Measurements from ENCODE around the gene STARD5. TPM values are rescaled to one million over a fixed set of nuclear protein-coding genes. Genes with fewer than 3 reads are reported as not detected.

STARD5 gene
- total and polyA plus RNA-seq, 2 of the 8 experiments (the other 6 are each of a cell fraction or from before 2014, with no cell fraction given): 5.5 to 10.4 TPM

DNA sequence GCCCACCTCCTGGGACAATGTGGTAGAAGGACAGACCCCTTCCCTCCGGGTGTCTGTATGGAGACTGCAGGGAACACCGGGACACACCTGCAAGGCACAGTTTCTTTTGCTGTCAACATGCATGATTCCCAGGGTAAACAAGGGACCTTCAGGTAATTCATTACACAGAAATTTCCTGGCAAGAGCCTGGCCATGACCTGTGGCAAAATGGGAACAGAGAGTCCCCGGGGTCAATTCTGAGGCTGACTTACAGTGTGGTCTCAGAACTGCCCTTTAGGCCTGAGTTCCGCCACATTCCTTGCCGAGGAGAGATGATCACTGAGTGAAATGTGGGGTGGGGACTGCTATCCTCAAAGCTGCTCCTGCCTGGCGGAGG lies 6.3 kb downstream of the STARD5 start:
- Histone ChIP-seq H4K91ac (replicated peaks; ENCODE audit: insufficient read length, low read length) (no peak overlapping the region), H3K9me3 (ENCODE audit: insufficient read depth in 2 of 2, low read depth in 1 of 2, low read length in 1 of 2) (no peaks in the 10 kb centered on the region), H3K4ac (replicated peaks; ENCODE audit: insufficient read length, low read depth, low read length) (no peak overlapping the region), H3K4me1 (replicated peaks in 1 of 4; ENCODE audit: control insufficient read depth in 3 of 4, insufficient read depth in 4 of 4, low read length in 3 of 4) (no peaks in the 10 kb centered on the region; a peak in 1 of 7 replicates), H3K23me2 (ENCODE audit: low read depth, low read length) (no peaks in the 10 kb centered on the region), H2AFZ (ENCODE audit: low read length) (no peak overlapping the region), H3K4me3 (ENCODE audit: extremely low read depth in 1 of 4, insufficient read depth in 2 of 4, low read depth in 3 of 4, low read length in 4 of 4) (no peak overlapping the region), H3K18ac (ENCODE audit: extremely low read depth, low read length) (no peak overlapping the region), H3K36me3 (ENCODE audit: control insufficient read depth in 2 of 4, insufficient read depth in 4 of 4, low read length in 3 of 4) (peaks cover 0 to 13% (median 7%) of the 10 kb centered on the region in 4 experiments; a peak in 6 of 8 replicates), H3K4me2 (ENCODE audit: insufficient read depth in 1 of 2, low read depth in 2 of 2, low read length in 2 of 2) (no peak overlapping the region), H3K9ac (replicated peaks in 1 of 4; ENCODE audit: extremely low read depth in 1 of 4, low read depth in 3 of 4, low read length in 3 of 4) (no peak overlapping the region), H4K20me1 (replicated peaks in 1 of 2; ENCODE audit: control insufficient read depth in 1 of 2, insufficient read depth in 2 of 2, low read length in 2 of 2) (peaks cover 0 to 3% of the 10 kb centered on the region in 2 experiments), H3K79me1 (ENCODE audit: low read depth, low read length) (no peaks in the 10 kb centered on the region), H2BK120ac (replicated peaks; ENCODE audit: low read depth, low read length) (no peak overlapping the region), H3K14ac (ENCODE audit: insufficient read length) (no peak overlapping the region), H2BK15ac (ENCODE audit: low read length) (no peak overlapping the region), H3K27ac (ENCODE audit: low read depth, low read length) (no peak overlapping the region), H3K79me2 (ENCODE audit: control insufficient read depth in 1 of 2, insufficient read depth in 2 of 2, low read length in 2 of 2) (no peaks in the 10 kb centered on the region), H2BK5ac (ENCODE audit: low read depth, low read length) (no peak overlapping the region), H2AK5ac (ENCODE audit: low read depth, low read length) (no peak overlapping the region), H3K56ac (replicated peaks; ENCODE audit: insufficient read length, low read depth, low read length) (no peak overlapping the region), H2BK12ac (ENCODE audit: low read depth, low read length) (no peak overlapping the region), H3K23ac (ENCODE audit: insufficient read length) (no peak overlapping the region), H2BK20ac (ENCODE audit: low read length) (no peak overlapping the region), H4K5ac (ENCODE audit: insufficient read length, low read depth, low read length) (no peak overlapping the region), H3K27me3 (replicated peaks in 1 of 4; ENCODE audit: control insufficient read depth in 3 of 4, extremely low read depth in 1 of 4, insufficient read depth in 3 of 4, low read length in 3 of 4) (no peaks in the 10 kb centered on the region), H4K8ac (ENCODE audit: extremely low read depth, insufficient read depth, low read length) (no peak overlapping the region)
- DNase-seq (ENCODE audit: low read depth in 1 of 2, low spot score in 2 of 2) (no peak), FAIRE-seq (no peak)
- POLR2A ChIA-PET (ENCODE audit: partially characterized antibody): no interaction called here
- CTCF ChIA-PET (ENCODE audit: partially characterized antibody): no interaction called here
- WGBS, 2 experiments (ENCODE audit: extremely low coverage in 1 of 2, insufficient coverage in 1 of 2, insufficient read length in 1 of 2, insufficient replicate concordance in 2 of 2, low coverage in 1 of 2, low lambda C conversion rate in 2 of 2, missing lambda C conversion rate in 1 of 2): 86% methylated on average over 6 of the region's 6 CpGs; no CpG with 5 or more reads in 1 of the 2 experiments
- TF ChIP-seq TAF7 (optimal IDR thresholded peaks at IDR 0.05; ENCODE audit: borderline replicate concordance, low read depth, low read length) (no peak), EP300 (IDR thresholded peaks at IDR 0.05; ENCODE audit: borderline replicate concordance in 1 of 2, low read depth in 2 of 2, low read length in 2 of 2) (no peak), SP4 (IDR thresholded peaks at IDR 0.05; ENCODE audit: low read length) (no peak), GABPA (IDR thresholded peaks at IDR 0.05; ENCODE audit: borderline replicate concordance, insufficient read depth, low read length) (no peak), ASH2L (IDR thresholded peaks at IDR 0.05; ENCODE audit: low read length) (no peak), PHF8 (conservative IDR thresholded peaks at IDR 0.05; ENCODE audit: low read depth, low read length) (no peak), FOSL1 (IDR thresholded peaks at IDR 0.05; ENCODE audit: insufficient read depth, low read depth, low read length) (no peak), POU5F1 (IDR thresholded peaks at IDR 0.05; ENCODE audit: low read depth, low read length) (no peak)
- TF ChIP-seq, protein P1, sequence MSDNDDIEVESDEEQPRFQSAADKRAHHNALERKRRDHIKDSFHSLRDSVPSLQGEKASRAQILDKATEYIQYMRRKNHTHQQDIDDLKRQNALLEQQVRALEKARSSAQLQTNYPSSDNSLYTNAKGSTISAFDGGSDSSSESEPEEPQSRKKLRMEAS (IDR thresholded peaks at IDR 0.05): no peak

All from H1 (cell line).